Measurements from ENCODE around the gene SLC14A1.

GRCh38 chr18:45752681-45753080 lies 28.7 kb downstream of the SLC14A1 start:
- TF ChIP-seq EZH2 (IDR thresholded peaks at IDR 0.05; ENCODE audit: insufficient read depth, poor library complexity, severe bottlenecking) (no peak), EZH2phosphoT487 (IDR thresholded peaks at IDR 0.05; ENCODE audit: insufficient read depth, low read depth) (no peak)
